ENCODE measurements around the gene PPARG. TPM values are rescaled to one million over a fixed set of nuclear protein-coding genes. Genes with fewer than 3 reads are reported as not detected.

The PPARG gene
- total RNA-seq, 6 donors from 2014 or later, result 39.8 to 93.9 (median 52.7) TPM

GRCh38 chr3:12313519-12313918, 24.6 kb downstream of the PPARG start:
- Histone ChIP-seq H3K9me3 (no peaks in the 10 kb centered on the region), H3K36me3 (no peaks in the 10 kb centered on the region), H3K27ac (no peak overlapping the region), H3K27me3 (no peaks in the 10 kb centered on the region), H3K4me1 (no peaks in the 10 kb centered on the region), H3K4me3 (no peak overlapping the region)
- ATAC-seq (ENCODE audit: low FRiP score in 2 of 2) (no peak), DNase-seq (no peak)
- TF ChIP-seq EP300 (IDR thresholded peaks at IDR 0.05), result no peak
- TF ChIP-seq CTCF (IDR thresholded peaks at IDR 0.05), result no peak
- no peak for TF ChIP-seq POLR2A (IDR thresholded peaks at IDR 0.05)
- TF ChIP-seq POLR2AphosphoS5 (IDR thresholded peaks at IDR 0.05), result no peak
- WGBS, 2 donors, result 89 to 93% methylated on average over 2 of the region's 2 CpGs

- Histone ChIP-seq H3K36me3 (no peaks in the 10 kb centered on the region), H3K27me3 (no peaks in the 10 kb centered on the region), H3K4me3 (no peak overlapping the region), H3K9me3 (no peaks in the 10 kb centered on the region), H3K27ac (no peak overlapping the region), H3K4me1 (no peaks in the 10 kb centered on the region)
- ATAC-seq (ENCODE audit: low FRiP score in 2 of 2) (no peak), DNase-seq (no peak)
- WGBS, 2 donors, result 53 to 62% methylated on average over 4 of the region's 4 CpGs
- no peak for TF ChIP-seq EP300 (IDR thresholded peaks at IDR 0.05)
- no peak for TF ChIP-seq CTCF (IDR thresholded peaks at IDR 0.05)
- TF ChIP-seq POLR2AphosphoS5 (IDR thresholded peaks at IDR 0.05), result no peak
- no peak for TF ChIP-seq POLR2A (IDR thresholded peaks at IDR 0.05)
These were observed 27.4 kb downstream of the PPARG start for GRCh38 chr3:12316253-12316652.

GRCh38 chr3:12316729-12317351, 28.0 kb downstream of the PPARG start:
- no peaks in the 10 kb centered on the region for H3K36me3 ChIP-seq
- no peak for ATAC-seq (ENCODE audit: low FRiP score in 2 of 2)
- H3K4me3 ChIP-seq, result no peak overlapping the region
- DNase-seq, result no peak
- no peaks in the 10 kb centered on the region for H3K4me1 ChIP-seq
- 78 to 82% methylated on average over 4 of the region's 4 CpGs for WGBS, 2 donors
- TF ChIP-seq CTCF (IDR thresholded peaks at IDR 0.05), result no peak
- TF ChIP-seq POLR2AphosphoS5 (IDR thresholded peaks at IDR 0.05), result no peak
- TF ChIP-seq POLR2A (IDR thresholded peaks at IDR 0.05), result no peak
- no peak for TF ChIP-seq EP300 (IDR thresholded peaks at IDR 0.05)
- H3K27ac ChIP-seq, result no peak overlapping the region
- H3K9me3 ChIP-seq, result no peaks in the 10 kb centered on the region
- H3K27me3 ChIP-seq, result no peaks in the 10 kb centered on the region

- peak in 1 of 2 donors; percentile 69 for DNase-seq
- H3K36me3 ChIP-seq, result no peaks in the 10 kb centered on the region
- 54 to 66% methylated on average over 5 of the region's 5 CpGs for WGBS, 2 donors
- no peaks in the 10 kb centered on the region for H3K4me1 ChIP-seq
- H3K4me3 ChIP-seq, result no peak overlapping the region
- no peak overlapping the region for H3K27ac ChIP-seq
- no peaks in the 10 kb centered on the region for H3K27me3 ChIP-seq
- no peaks in the 10 kb centered on the region for H3K9me3 ChIP-seq
- no peak for ATAC-seq (ENCODE audit: low FRiP score in 2 of 2)
- TF ChIP-seq CTCF (IDR thresholded peaks at IDR 0.05) (no peak), EP300 (IDR thresholded peaks at IDR 0.05) (no peak), POLR2AphosphoS5 (IDR thresholded peaks at IDR 0.05) (no peak)
These were observed 29.0 kb downstream of the PPARG start for GRCh38 chr3:12317914-12318313.

All from upper lobe of left lung (tissue), 6 donors.